OCI-LY3 (cell line): ENCODE results near the gene CPNE8.
A peak's percentile ranks its signal among the peaks of the same experiment; 100 is the strongest.

ENCODE experiments used
- H2AFZ ChIP-seq: fragments of 200-600, 300-600 bp; shearing (Covaris generic); 2 replicates; pipeline ENCODE4 v1.6.0; 2014; ENCODE audit warnings: antibody characterized with exemption, low read depth, low read length
- H3K27ac ChIP-seq: fragments of 200-600, 300-600 bp; sonication (generic); 2 replicates; pipeline ENCODE4 v1.5.1; 2014; ENCODE audit warnings: mild to moderate bottlenecking, low read length, moderate library complexity, mixed read lengths
- H3K27me3 ChIP-seq: fragments of 200-600, 300-600 bp; sonication (generic); 2 replicates; pipeline ENCODE4 v1.6.1; 2014; ENCODE audit warnings: low read depth, low read length, mixed read lengths
- H3K36me3 ChIP-seq: fragments of 200-600, 300-600 bp; sonication (generic); replicated peaks from 2 replicates; pipeline ENCODE3; 2014; ENCODE audit warnings: low read depth, low read length, mixed read lengths
- H3K4me1 ChIP-seq: fragments of 300-600, 200-600 bp; sonication (generic); 2 replicates; pipeline ENCODE4 v1.6.1; 2014; ENCODE audit warnings: low read length, mixed read lengths
- H3K4me2 ChIP-seq: fragments of 200-600, 300-600 bp; sonication (generic); 2 replicates; pipeline ENCODE4 v1.6.1; 2014; ENCODE audit warnings: low read length, mixed read lengths
- H3K4me3 ChIP-seq: fragments of 300-600, 200-600 bp; sonication (generic); 2 replicates; pipeline ENCODE4 v1.5.1; 2014; ENCODE audit warnings: antibody characterized with exemption, mild to moderate bottlenecking, low read length, moderate library complexity
- H3K79me2 ChIP-seq: fragments of 300-600, 200-600 bp; shearing (Covaris generic); 2 replicates; pipeline ENCODE4 v1.6.1; 2014; ENCODE audit warnings: mild to moderate bottlenecking, low read length, mixed read lengths
- H3K9ac ChIP-seq: fragments of 300-600, 200-600 bp; shearing (Covaris generic); 2 replicates; pipeline ENCODE4 v1.6.0; 2014; ENCODE audit warnings: mild to moderate bottlenecking, low read length, moderate library complexity
- H3K9me3 ChIP-seq: fragments of 200-600, 300-600 bp; shearing (Covaris generic); 2 replicates; pipeline ENCODE4 v1.6.1; 2014; ENCODE audit warnings: low read length, mixed read lengths; ENCODE audit not compliant: insufficient read depth
- H4K20me1 ChIP-seq: fragments of 200-600, 300-600 bp; sonication (generic); 2 replicates; pipeline ENCODE4 v1.6.1; 2016; ENCODE audit warnings: low read length, mixed read lengths; ENCODE audit not compliant: insufficient read depth
- CTCF ChIP-seq: fragments of 200-600, 300-600 bp; sonication (generic); IDR thresholded peaks from 2 replicates; pipeline ENCODE4 v1.5.1; 2014; ENCODE audit warnings: antibody characterized with exemption, low read length, low read depth
- EZH2phosphoT487 ChIP-seq: fragments of 200-600 bp; shearing (Covaris generic); IDR thresholded peaks from 2 replicates; pipeline ENCODE4 v1.6.1; 2018; ENCODE audit warnings: antibody characterized with exemption, mixed run types, low read depth

Gene CPNE8

GRCh38 chr12:38776647-38777046 is 128.7 kb downstream of the CPNE8 start:
- H3K79me2 ChIP-seq = no peaks in the 10 kb centered on the region
- no peak overlapping the region for H2AFZ ChIP-seq
- H4K20me1 ChIP-seq = no peaks in the 10 kb centered on the region
- no peaks in the 10 kb centered on the region for H3K9me3 ChIP-seq
- H3K4me1 ChIP-seq = peaks cover 8% of the 10 kb centered on the region
- H3K9ac ChIP-seq = no peak overlapping the region
- no peak overlapping the region for H3K27ac ChIP-seq
- no peak overlapping the region for H3K4me2 ChIP-seq
- H3K27me3 ChIP-seq = no peaks in the 10 kb centered on the region
- no peaks in the 10 kb centered on the region for H3K36me3 ChIP-seq
- no peak overlapping the region for H3K4me3 ChIP-seq
- TF ChIP-seq CTCF (no peak), EZH2phosphoT487 (no peak)

GRCh38 chr12:38775457-38775856 is 129.9 kb downstream of the CPNE8 start:
- Histone ChIP-seq H3K9ac (no peak overlapping the region), H3K4me3 (no peak overlapping the region), H3K9me3 (no peaks in the 10 kb centered on the region), H3K27me3 (no peaks in the 10 kb centered on the region), H3K79me2 (no peaks in the 10 kb centered on the region), H3K27ac (no peak overlapping the region), H2AFZ (no peak overlapping the region), H4K20me1 (no peaks in the 10 kb centered on the region), H3K36me3 (no peaks in the 10 kb centered on the region), H3K4me2 (no peak overlapping the region), H3K4me1 (peaks cover 9% of the 10 kb centered on the region)
- TF ChIP-seq EZH2phosphoT487 (no peak), CTCF (no peak)

- Histone ChIP-seq H3K27ac (no peak overlapping the region), H3K27me3 (no peaks in the 10 kb centered on the region), H4K20me1 (no peaks in the 10 kb centered on the region), H3K4me1 (peaks cover 9% of the 10 kb centered on the region), H3K79me2 (no peaks in the 10 kb centered on the region), H3K9me3 (no peaks in the 10 kb centered on the region), H3K36me3 (no peaks in the 10 kb centered on the region), H3K9ac (no peak overlapping the region), H3K4me2 (no peak overlapping the region; the same call in 1 of the 2 replicates), H3K4me3 (no peak overlapping the region), H2AFZ (no peak overlapping the region)
- TF ChIP-seq EZH2phosphoT487 (no peak), CTCF (no peak)
Measured at GRCh38 chr12:38772437-38772836, 133.0 kb downstream of the CPNE8 start.

GRCh38 chr12:38771871-38772270 is 133.5 kb downstream of the CPNE8 start:
- H3K79me2 ChIP-seq = no peaks in the 10 kb centered on the region
- peak overlapping the region; percentile 63 for H3K4me2 ChIP-seq
- H2AFZ ChIP-seq = peak overlapping the region; percentile 92
- H3K27me3 ChIP-seq = no peaks in the 10 kb centered on the region
- H3K9ac ChIP-seq = 0 out of 2 replicates have a peak overlapping the region, but pooled peaks have one; percentile 22
- H3K4me1 ChIP-seq = peaks cover 9% of the 10 kb centered on the region
- H3K27ac ChIP-seq = no peak overlapping the region
- H3K36me3 ChIP-seq = no peaks in the 10 kb centered on the region
- H3K4me3 ChIP-seq = peak overlapping the region; percentile 59
- H3K9me3 ChIP-seq = no peaks in the 10 kb centered on the region
- no peaks in the 10 kb centered on the region for H4K20me1 ChIP-seq
- TF ChIP-seq CTCF (no peak), EZH2phosphoT487 (no peak)
